ENCODE measurements around the gene C5orf15. TPM values are rescaled to one million over a fixed set of nuclear protein-coding genes. Genes with fewer than 3 reads are reported as not detected.

C5orf15 gene
- total RNA-seq, 3 donors from 2014 or later, result 26.0 to 31.2 (median 28.6) TPM

Other genes starting within 250 kb of the C5orf15 start
- 100 to 1,000 TPM; 390 to 444 (median 392) TPM for gene VDAC1, start 36.4 kb upstream of the C5orf15 start, total RNA-seq
- gene TCF7, start 146.1 kb upstream of the C5orf15 start, total RNA-seq, result 10 to 100 TPM; 34.4 to 49.7 (median 37.3) TPM
- 100 to 1,000 TPM; 273 to 286 (median 282) TPM for gene SKP1, start 208.3 kb upstream of the C5orf15 start, total RNA-seq